ENCODE results near the gene PLEKHH1. TPM values are rescaled to one million over a fixed set of nuclear protein-coding genes. Genes with fewer than 3 reads are reported as not detected.

PLEKHH1 gene
- total and polyA plus RNA-seq, 3 experiments from 2014 or later = 0.77 to 0.86 TPM; not detected in 1

DNA sequence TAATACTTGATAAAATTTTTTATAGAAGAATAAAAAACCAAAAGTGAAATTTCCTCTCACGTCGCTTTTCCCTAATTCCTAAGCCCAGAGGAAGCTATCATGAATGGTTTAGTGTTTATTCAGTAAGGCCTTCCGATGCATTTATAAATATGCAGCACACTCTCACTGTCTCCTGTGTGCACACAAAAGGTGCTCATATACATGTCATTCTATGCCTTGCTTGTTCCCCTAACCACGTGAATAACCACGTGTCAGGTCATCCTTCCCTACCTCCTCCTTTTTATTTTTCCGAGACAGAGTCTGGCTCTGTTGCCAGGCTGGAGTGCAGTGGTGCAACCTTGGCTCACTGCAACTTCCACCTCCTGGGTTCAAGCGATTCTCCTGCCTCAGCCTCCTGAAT, 37.4 kb downstream of the PLEKHH1 start:
- peaks cover 5% of the 10 kb centered on the region in 2 donors for H3K27me3 Mint-ChIP-seq
- Histone ChIP-seq H3K27me3 (ENCODE audit: insufficient read depth, low read length, poor library complexity, severe bottlenecking) (no peaks in the 10 kb centered on the region), H3K27ac (ENCODE audit: low read depth, low read length) (no peak overlapping the region), H3K9me3 (ENCODE audit: low read length) (no peaks in the 10 kb centered on the region), H3K4me3 (ENCODE audit: low read length) (no peak overlapping the region), H3K36me3 (ENCODE audit: insufficient read depth, low read length) (no peaks in the 10 kb centered on the region), H3K4me1 (ENCODE audit: insufficient read depth, low read length) (no peaks in the 10 kb centered on the region)
- ChIA-PET CTCF (interaction anchor here (0.8 to 12.8 kb wide), 18 partner anchors 8 to 159 kb away, joined by 3 to 263 read pairs (median 6); partner anchors contain the start of gene PLEK2), POLR2A (no interaction called here)
- no peak overlapping the region for H3K27ac Mint-ChIP-seq
- no peaks in the 10 kb centered on the region for H3K36me3 Mint-ChIP-seq
- no peak for DNase-seq
- no peaks in the 10 kb centered on the region for H3K4me1 Mint-ChIP-seq
- no peaks in the 10 kb centered on the region for H3K9me3 Mint-ChIP-seq
- H3K4me3 Mint-ChIP-seq = no peak overlapping the region

GRCh38 chr14:67571275-67571990, 38.3 kb downstream of the PLEKHH1 start:
- ChIA-PET POLR2A (interaction anchor here (1.2 kb wide), 1 partner anchor 144 kb away, joined by 5 read pairs; no protein-coding TSS in a partner anchor), CTCF (interaction anchor here (0.6 to 12.8 kb wide), 42 partner anchors 9 to 162 kb away, joined by 3 to 263 read pairs (median 4); partner anchors contain the start of genes PIGH, PLEK2 and PLEKHH1)
- Histone ChIP-seq H3K9me3 (ENCODE audit: low read length) (no peaks in the 10 kb centered on the region), H3K36me3 (ENCODE audit: insufficient read depth, low read length) (no peaks in the 10 kb centered on the region), H3K27me3 (ENCODE audit: insufficient read depth, low read length, poor library complexity, severe bottlenecking) (no peaks in the 10 kb centered on the region), H3K27ac (ENCODE audit: low read depth, low read length) (no peak overlapping the region), H3K4me3 (ENCODE audit: low read length) (no peak overlapping the region), H3K4me1 (ENCODE audit: insufficient read depth, low read length) (no peaks in the 10 kb centered on the region)
- Mint-ChIP-seq H3K4me3 (no peak overlapping the region), H3K27ac (no peak overlapping the region), H3K9me3 (no peaks in the 10 kb centered on the region), H3K27me3 (peaks cover 5% of the 10 kb centered on the region in 2 donors), H3K36me3 (no peaks in the 10 kb centered on the region), H3K4me1 (no peaks in the 10 kb centered on the region)
- peak; percentile 51 to 79 (median 59) for DNase-seq

- Histone ChIP-seq H3K27ac (ENCODE audit: low read depth, low read length) (no peak overlapping the region), H3K4me3 (ENCODE audit: low read length) (no peak overlapping the region), H3K27me3 (ENCODE audit: insufficient read depth, low read length, poor library complexity, severe bottlenecking) (no peaks in the 10 kb centered on the region), H3K9me3 (ENCODE audit: low read length) (no peaks in the 10 kb centered on the region), H3K36me3 (ENCODE audit: insufficient read depth, low read length) (no peaks in the 10 kb centered on the region), H3K4me1 (ENCODE audit: insufficient read depth, low read length) (no peaks in the 10 kb centered on the region)
- H3K36me3 Mint-ChIP-seq = no peaks in the 10 kb centered on the region
- H3K27ac Mint-ChIP-seq = no peak overlapping the region
- no peaks in the 10 kb centered on the region for H3K4me1 Mint-ChIP-seq
- POLR2A ChIA-PET = interaction anchor here (1.2 kb wide), 1 partner anchor 144 kb away, joined by 5 read pairs; no protein-coding TSS in a partner anchor
- CTCF ChIA-PET = interaction anchor here (0.8 to 12.8 kb wide), 35 partner anchors 9 to 163 kb away, joined by 3 to 263 read pairs (median 5); partner anchors contain the start of genes PIGH and PLEKHH1
- no peak for DNase-seq
- H3K27me3 Mint-ChIP-seq = peaks cover 5% of the 10 kb centered on the region in 2 donors
- H3K4me3 Mint-ChIP-seq = no peak overlapping the region
- H3K9me3 Mint-ChIP-seq = no peaks in the 10 kb centered on the region
Measured at GRCh38 chr14:67571991-67572323, 38.9 kb downstream of the PLEKHH1 start.

GRCh38 chr14:67572608-67573007, 39.5 kb downstream of the PLEKHH1 start:
- Mint-ChIP-seq H3K4me3 (no peak overlapping the region), H3K27ac (peak overlapping the region in 1 of 8 donors; percentile 36), H3K36me3 (no peaks in the 10 kb centered on the region), H3K9me3 (no peaks in the 10 kb centered on the region), H3K4me1 (no peaks in the 10 kb centered on the region), H3K27me3 (peaks cover 5% of the 10 kb centered on the region in 2 donors)
- H3K27ac ChIP-seq (ENCODE audit: low read depth, low read length) = no peak overlapping the region
- no peaks in the 10 kb centered on the region for H3K9me3 ChIP-seq (ENCODE audit: low read length)
- DNase-seq = no peak
- no peak overlapping the region for H3K4me3 ChIP-seq (ENCODE audit: low read length)
- no peaks in the 10 kb centered on the region for H3K27me3 ChIP-seq (ENCODE audit: insufficient read depth, low read length, poor library complexity, severe bottlenecking)
- ChIA-PET POLR2A (no interaction called here), CTCF (interaction anchor here (0.9 to 12.8 kb wide), 12 partner anchors 8 to 163 kb away, joined by 3 to 263 read pairs (median 8); partner anchors contain the start of gene PIGH)
- H3K36me3 ChIP-seq (ENCODE audit: insufficient read depth, low read length) = no peaks in the 10 kb centered on the region
- H3K4me1 ChIP-seq (ENCODE audit: insufficient read depth, low read length) = no peaks in the 10 kb centered on the region

- no peak overlapping the region for H3K4me3 Mint-ChIP-seq
- no peaks in the 10 kb centered on the region for H3K36me3 Mint-ChIP-seq
- H3K9me3 Mint-ChIP-seq = no peaks in the 10 kb centered on the region
- Histone ChIP-seq H3K27me3 (ENCODE audit: insufficient read depth, low read length, poor library complexity, severe bottlenecking) (no peaks in the 10 kb centered on the region), H3K27ac (ENCODE audit: low read depth, low read length) (no peak overlapping the region), H3K36me3 (ENCODE audit: insufficient read depth, low read length) (no peaks in the 10 kb centered on the region), H3K4me1 (ENCODE audit: insufficient read depth, low read length) (no peaks in the 10 kb centered on the region), H3K9me3 (ENCODE audit: low read length) (no peaks in the 10 kb centered on the region), H3K4me3 (ENCODE audit: low read length) (no peak overlapping the region)
- peaks cover 5% of the 10 kb centered on the region in 2 donors for H3K27me3 Mint-ChIP-seq
- H3K27ac Mint-ChIP-seq = no peak overlapping the region
- CTCF ChIA-PET = interaction anchor here (0.9 to 12.8 kb wide), 5 partner anchors 10 to 146 kb away, joined by 3 to 263 read pairs (median 16); no protein-coding TSS in a partner anchor
- POLR2A ChIA-PET = no interaction called here
- DNase-seq = no peak
- H3K4me1 Mint-ChIP-seq = no peaks in the 10 kb centered on the region
Measured at GRCh38 chr14:67573228-67574010, 40.3 kb downstream of the PLEKHH1 start.

DNA sequence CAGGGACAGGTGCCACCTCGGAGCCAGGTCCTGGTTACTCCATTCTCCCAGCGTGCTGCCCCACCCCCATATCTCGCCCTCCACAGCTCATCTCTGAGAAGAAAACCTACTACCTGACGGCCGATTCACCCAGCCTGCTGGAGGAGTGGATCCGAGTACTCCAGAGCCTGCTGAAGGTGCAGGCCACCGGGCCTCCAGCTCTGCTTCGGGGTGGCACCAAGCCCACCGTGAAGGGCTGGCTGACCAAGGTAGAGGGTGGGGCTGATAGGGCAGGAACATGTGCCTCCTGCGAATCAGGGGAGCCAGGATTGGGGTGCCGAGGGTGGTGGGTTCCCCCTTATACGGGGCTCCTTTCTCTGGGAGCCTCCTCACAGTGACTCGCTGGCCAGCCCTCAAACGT, 41.1 kb downstream of the PLEKHH1 start:
- H3K36me3 Mint-ChIP-seq = no peaks in the 10 kb centered on the region

GRCh38 chr14:67574806-67575205, 41.7 kb downstream of the PLEKHH1 start:
- Mint-ChIP-seq H3K4me1 (no peaks in the 10 kb centered on the region), H3K4me3 (no peak overlapping the region), H3K36me3 (no peaks in the 10 kb centered on the region), H3K27me3 (peaks cover 5 to 9% of the 10 kb centered on the region in 2 donors), H3K27ac (no peak overlapping the region), H3K9me3 (no peaks in the 10 kb centered on the region)
- Histone ChIP-seq H3K9me3 (ENCODE audit: low read length) (no peaks in the 10 kb centered on the region), H3K36me3 (ENCODE audit: insufficient read depth, low read length) (no peaks in the 10 kb centered on the region), H3K4me3 (ENCODE audit: low read length) (no peak overlapping the region), H3K27ac (ENCODE audit: low read depth, low read length) (no peak overlapping the region), H3K27me3 (ENCODE audit: insufficient read depth, low read length, poor library complexity, severe bottlenecking) (no peaks in the 10 kb centered on the region), H3K4me1 (ENCODE audit: insufficient read depth, low read length) (no peaks in the 10 kb centered on the region)
- CTCF ChIA-PET = interaction anchor here (5.1 kb wide), 1 partner anchor 47 kb away, joined by 38 read pairs; no protein-coding TSS in a partner anchor
- POLR2A ChIA-PET = no interaction called here
- no peak for DNase-seq

More for the DNA sequence above, 41.1 kb downstream of the PLEKHH1 start:
- no peaks in the 10 kb centered on the region for H3K4me1 Mint-ChIP-seq
- no peak overlapping the region for H3K27ac Mint-ChIP-seq
- no peaks in the 10 kb centered on the region for H3K9me3 Mint-ChIP-seq
- CTCF ChIA-PET = interaction anchor here (5.1 to 12.8 kb wide), 2 partner anchors 47 to 147 kb away, joined by 38 to 263 read pairs; no protein-coding TSS in a partner anchor
- H3K36me3 ChIP-seq (ENCODE audit: insufficient read depth, low read length) = no peaks in the 10 kb centered on the region
- H3K27me3 ChIP-seq (ENCODE audit: insufficient read depth, low read length, poor library complexity, severe bottlenecking) = no peaks in the 10 kb centered on the region
- DNase-seq = no peak
- H3K4me3 ChIP-seq (ENCODE audit: low read length) = no peak overlapping the region
- POLR2A ChIA-PET = no interaction called here
- H3K4me1 ChIP-seq (ENCODE audit: insufficient read depth, low read length) = no peaks in the 10 kb centered on the region
- H3K27me3 Mint-ChIP-seq = peaks cover 5 to 9% of the 10 kb centered on the region in 2 donors
- no peaks in the 10 kb centered on the region for H3K9me3 ChIP-seq (ENCODE audit: low read length)
- H3K4me3 Mint-ChIP-seq = no peak overlapping the region
- no peak overlapping the region for H3K27ac ChIP-seq (ENCODE audit: low read depth, low read length)

- CTCF ChIA-PET = interaction anchor here (1.0 to 1.9 kb wide), 3 partner anchors 49 to 149 kb away, joined by 3 to 14 read pairs (median 5); no protein-coding TSS in a partner anchor
Measured at GRCh38 chr14:67575684-67576083, 42.6 kb downstream of the PLEKHH1 start.

More at GRCh38 chr14:67575684-67576083, 42.6 kb downstream of the PLEKHH1 start:
- H3K27ac ChIP-seq (ENCODE audit: low read depth, low read length) = no peak overlapping the region
- POLR2A ChIA-PET = no interaction called here
- H3K9me3 Mint-ChIP-seq = no peaks in the 10 kb centered on the region
- H3K36me3 ChIP-seq (ENCODE audit: insufficient read depth, low read length) = no peaks in the 10 kb centered on the region
- no peaks in the 10 kb centered on the region for H3K4me1 Mint-ChIP-seq
- H3K27me3 ChIP-seq (ENCODE audit: insufficient read depth, low read length, poor library complexity, severe bottlenecking) = no peaks in the 10 kb centered on the region
- H3K9me3 ChIP-seq (ENCODE audit: low read length) = no peaks in the 10 kb centered on the region
- peaks cover 5 to 7% of the 10 kb centered on the region in 2 donors for H3K27me3 Mint-ChIP-seq
- H3K36me3 Mint-ChIP-seq = no peaks in the 10 kb centered on the region
- no peaks in the 10 kb centered on the region for H3K4me1 ChIP-seq (ENCODE audit: insufficient read depth, low read length)
- H3K27ac Mint-ChIP-seq = peak overlapping the region in 1 of 8 donors; percentile 36
- peak overlapping the region in 1 of 7 donors; percentile 66 for H3K4me3 Mint-ChIP-seq
- no peak overlapping the region for H3K4me3 ChIP-seq (ENCODE audit: low read length)
- no peak for DNase-seq

All from CD8-positive, alpha-beta memory T cell (primary cell).